ENCODE results near the gene CIB4. TPM values are rescaled to one million over a fixed set of nuclear protein-coding genes. Genes with fewer than 3 reads are reported as not detected.

The CIB4 gene
- total RNA-seq, 1 experiment from 2014 or later: not detected

DNA sequence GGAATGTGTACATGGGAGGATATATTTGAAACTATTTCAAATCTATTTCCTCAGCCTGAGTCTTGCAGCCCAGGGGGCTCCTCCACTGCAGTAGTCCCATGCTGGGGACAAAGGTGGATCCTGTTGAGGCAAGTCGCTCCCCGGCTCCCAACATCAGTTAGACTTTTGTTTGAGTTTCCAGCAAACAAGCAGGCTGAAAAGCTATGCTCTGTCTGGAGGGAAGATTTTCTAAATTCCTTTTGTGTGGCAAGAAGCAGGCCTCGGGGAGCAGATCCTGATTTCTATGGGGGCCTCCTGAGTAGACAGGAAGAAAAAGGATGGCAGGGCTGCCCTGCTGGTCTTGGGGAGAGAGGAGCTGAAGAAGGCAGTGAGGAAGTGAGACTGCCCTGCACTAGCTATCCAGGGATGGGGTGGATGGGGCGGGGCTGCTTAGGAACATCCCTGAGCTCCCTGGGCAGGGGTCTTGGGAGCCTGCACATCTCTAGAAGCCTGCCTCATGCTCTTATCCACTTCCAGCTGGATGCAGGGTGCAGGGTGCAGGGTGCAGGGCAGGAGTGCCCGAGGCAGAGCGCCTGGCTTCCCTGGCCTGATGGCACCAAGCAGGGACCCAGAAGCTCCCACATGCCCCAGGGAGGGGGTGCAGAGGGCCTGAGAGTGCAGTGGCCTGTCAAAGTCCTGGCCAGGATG, 6.0 kb upstream of the CIB4 start:
- ChIA-PET CTCF (no interaction called here), POLR2A (no interaction called here)
- TF ChIP-seq CTCF (IDR thresholded peaks at IDR 0.05; ENCODE audit: insufficient read depth in 1 of 2, low read depth in 1 of 2, low read length in 1 of 2, severe bottlenecking in 1 of 2, unreplicated experiment in 1 of 2): no peak
- no peak overlapping the region for H3K4me3 Mint-ChIP-seq (ENCODE audit: unreplicated experiment)
- no peaks in the 10 kb centered on the region for H3K36me3 Mint-ChIP-seq (ENCODE audit: insufficient read depth, unreplicated experiment)
- no peaks in the 10 kb centered on the region for H3K36me3 ChIP-seq (ENCODE audit: control insufficient read depth, insufficient read depth, low read length)
- no TSS peak for BruUV-seq (replicated peaks)
- no peak overlapping the region for H3K4me3 ChIP-seq (ENCODE audit: low read depth, low read length)
- peaks cover 6% of the 10 kb centered on the region for H3K4me1 Mint-ChIP-seq (ENCODE audit: low read depth, unreplicated experiment)
- no peaks in the 10 kb centered on the region for H3K9me3 Mint-ChIP-seq (ENCODE audit: unreplicated experiment)
- no peaks in the 10 kb centered on the region for H3K27me3 ChIP-seq (replicated peaks; ENCODE audit: control insufficient read depth, insufficient read depth, low read length)
- H3K4me1 ChIP-seq: no peaks in the 10 kb centered on the region
- H3K9me3 ChIP-seq: no peaks in the 10 kb centered on the region
- peaks cover 17% of the 10 kb centered on the region for H3K27me3 Mint-ChIP-seq (ENCODE audit: insufficient read depth, unreplicated experiment)
- no peak for DNase-seq
- intact Hi-C loops (cut with micrococcal nuclease; ENCODE audit: unreplicated experiment): no loop called here
- no peak overlapping the region for H3K27ac Mint-ChIP-seq (ENCODE audit: unreplicated experiment)

GRCh38 chr2:26645762-26646161, 4.6 kb upstream of the CIB4 start:
- H3K4me1 ChIP-seq: no peaks in the 10 kb centered on the region
- DNase-seq: no peak
- intact Hi-C loops (cut with micrococcal nuclease; ENCODE audit: unreplicated experiment): no loop called here
- TF ChIP-seq CTCF (IDR thresholded peaks at IDR 0.05; ENCODE audit: insufficient read depth in 1 of 2, low read depth in 1 of 2, low read length in 1 of 2, severe bottlenecking in 1 of 2, unreplicated experiment in 1 of 2): no peak
- BruUV-seq (replicated peaks): no TSS peak
- no peak overlapping the region for H3K4me3 Mint-ChIP-seq (ENCODE audit: unreplicated experiment)
- H3K36me3 Mint-ChIP-seq (ENCODE audit: insufficient read depth, unreplicated experiment): no peaks in the 10 kb centered on the region
- CTCF ChIA-PET: no interaction called here
- POLR2A ChIA-PET: interaction anchor here (0.6 kb wide), 1 partner anchor 45 kb away, joined by 4 read pairs; no protein-coding TSS in a partner anchor
- no peaks in the 10 kb centered on the region for H3K9me3 ChIP-seq
- no peaks in the 10 kb centered on the region for H3K36me3 ChIP-seq (ENCODE audit: control insufficient read depth, insufficient read depth, low read length)
- no peak overlapping the region for H3K27ac Mint-ChIP-seq (ENCODE audit: unreplicated experiment)
- H3K4me3 ChIP-seq (ENCODE audit: low read depth, low read length): no peak overlapping the region
- H3K9me3 Mint-ChIP-seq (ENCODE audit: unreplicated experiment): no peaks in the 10 kb centered on the region
- H3K27me3 Mint-ChIP-seq (ENCODE audit: insufficient read depth, unreplicated experiment): peaks cover 14% of the 10 kb centered on the region
- peaks cover 6% of the 10 kb centered on the region for H3K4me1 Mint-ChIP-seq (ENCODE audit: low read depth, unreplicated experiment)
- no peaks in the 10 kb centered on the region for H3K27me3 ChIP-seq (replicated peaks; ENCODE audit: control insufficient read depth, insufficient read depth, low read length)

- Mint-ChIP-seq H3K27me3 (ENCODE audit: insufficient read depth, unreplicated experiment) (peaks cover 14% of the 10 kb centered on the region), H3K27ac (ENCODE audit: unreplicated experiment) (no peak overlapping the region), H3K9me3 (ENCODE audit: unreplicated experiment) (no peaks in the 10 kb centered on the region), H3K4me3 (ENCODE audit: unreplicated experiment) (no peak overlapping the region), H3K4me1 (ENCODE audit: low read depth, unreplicated experiment) (peaks cover 13% of the 10 kb centered on the region), H3K36me3 (ENCODE audit: insufficient read depth, unreplicated experiment) (no peaks in the 10 kb centered on the region)
- no peak for DNase-seq
- no peak for TF ChIP-seq CTCF (IDR thresholded peaks at IDR 0.05; ENCODE audit: insufficient read depth in 1 of 2, low read depth in 1 of 2, low read length in 1 of 2, severe bottlenecking in 1 of 2, unreplicated experiment in 1 of 2)
- Histone ChIP-seq H3K4me1 (no peaks in the 10 kb centered on the region), H3K4me3 (ENCODE audit: low read depth, low read length) (no peak overlapping the region), H3K36me3 (ENCODE audit: control insufficient read depth, insufficient read depth, low read length) (no peaks in the 10 kb centered on the region), H3K9me3 (no peaks in the 10 kb centered on the region), H3K27me3 (replicated peaks; ENCODE audit: control insufficient read depth, insufficient read depth, low read length) (no peaks in the 10 kb centered on the region)
- intact Hi-C loops (cut with micrococcal nuclease; ENCODE audit: unreplicated experiment): loop anchor here (5.0 kb wide), 1 partner anchor 37 kb away; no protein-coding TSS in a partner anchor
- ChIA-PET POLR2A (no interaction called here), CTCF (no interaction called here)
- no TSS peak for BruUV-seq (replicated peaks)
These were observed 3.1 kb upstream of the CIB4 start for GRCh38 chr2:26644188-26644835.

All from Caco-2 (cell line).